H1 (cell line): ENCODE data around the gene TNS1. TPM values are rescaled to one million over a fixed set of nuclear protein-coding genes. Genes with fewer than 3 reads are reported as not detected.

Experiments
- CTCF ChIA-PET: fragments of 300-600 bp; sonication (Branson Sonifier 250); formaldehyde crosslinking; loops from one replicate; lab custom pipeline; 2021; ENCODE audit not compliant: partially characterized antibody; lab: Charles Lee
- POLR2A ChIA-PET: fragments of 300-600 bp; sonication (Branson Sonifier 250); formaldehyde crosslinking; loops from one replicate; lab custom pipeline; 2021; ENCODE audit warnings: inconsistent platforms; ENCODE audit not compliant: partially characterized antibody; lab: Charles Lee
- DNase-seq, 2 experiments: peaks; one replicate each; pipeline versions ENCODE4 v3.0.0 to v3.0.0-alpha.2; 2010 to 2022; ENCODE audit warnings: low spot score in 2 of 2, low read depth in 1 of 2, mixed read lengths in 1 of 2
- FAIRE-seq: peaks from 2 replicates; lab custom pipeline; 2011; peaks lifted over from hg19 to GRCh38; lab: Jason Lieb, UNC
- H2AFZ ChIP-seq: 2 replicates; pipeline ENCODE4 v1.8.1; 2012; ENCODE audit warnings: low read length, inconsistent platforms
- H2AK5ac ChIP-seq: 2 replicates; pipeline ENCODE4 v1.6.1; 2013; ENCODE audit warnings: low read depth, low read length
- H2BK120ac ChIP-seq: replicated peaks from 2 replicates; pipeline ENCODE3; 2013; ENCODE audit warnings: low read depth, low read length, inconsistent platforms
- H2BK12ac ChIP-seq: 2 replicates; pipeline ENCODE4 v1.6.1; 2013; ENCODE audit warnings: low read depth, low read length
- H2BK15ac ChIP-seq: 2 replicates; pipeline ENCODE4 v1.6.1; 2013; ENCODE audit warnings: low read length
- H2BK20ac ChIP-seq: 2 replicates; pipeline ENCODE4 v1.6.1; 2013; ENCODE audit warnings: low read length
- H2BK5ac ChIP-seq: 2 replicates; pipeline ENCODE4 v1.6.1; 2013; ENCODE audit warnings: low read depth, low read length
- H3K14ac ChIP-seq: 2 replicates; pipeline ENCODE4 v1.6.1; 2013; ENCODE audit warnings: inconsistent platforms; ENCODE audit not compliant: insufficient read length
- H3K18ac ChIP-seq: 2 replicates; pipeline ENCODE4 v1.6.1; 2013; ENCODE audit warnings: low read length; ENCODE audit errors: extremely low read depth
- H3K23ac ChIP-seq: 2 replicates; pipeline ENCODE4 v1.6.1; 2013; ENCODE audit warnings: inconsistent platforms; ENCODE audit not compliant: insufficient read length
- H3K23me2 ChIP-seq: 2 replicates; pipeline ENCODE4 v1.6.1; 2013; ENCODE audit warnings: low read depth, low read length
- H3K27ac ChIP-seq: 2 replicates; pipeline ENCODE4 v1.6.1; 2011; ENCODE audit warnings: low read depth, low read length, inconsistent platforms
- H3K27me3 ChIP-seq, 4 experiments: replicated peaks in 1 of 4; 1 replicate in 1 of 4; 2 replicates in 3 of 4; pipeline versions ENCODE4 v1.6.1 to v1.8.1; 2011 to 2013; ENCODE audit warnings: low read length in 3 of 4, mild to moderate bottlenecking in 3 of 4, inconsistent platforms in 2 of 4, mixed read lengths in 2 of 4, moderate library complexity in 1 of 4; ENCODE audit not compliant: control insufficient read depth in 3 of 4, insufficient read depth in 3 of 4; ENCODE audit errors: extremely low read depth in 1 of 4
- H3K36me3 ChIP-seq, 4 experiments: 2 replicates each; pipeline versions ENCODE4 v1.6.1 to v1.8.1; 2011 to 2013; ENCODE audit warnings: mild to moderate bottlenecking in 4 of 4, low read length in 3 of 4, moderate library complexity in 2 of 4, control low read depth in 1 of 4, inconsistent platforms in 1 of 4; ENCODE audit not compliant: insufficient read depth in 4 of 4, control insufficient read depth in 2 of 4
- H3K4ac ChIP-seq: replicated peaks from 2 replicates; pipeline ENCODE3; 2013; ENCODE audit warnings: low read length, low read depth, mixed read lengths, inconsistent platforms; ENCODE audit not compliant: insufficient read length
- H3K4me1 ChIP-seq, 4 experiments: replicated peaks in 1 of 4; 1 replicate in 1 of 4; 2 replicates in 3 of 4; pipeline versions ENCODE4 v1.6.1 to v1.8.1; 2011 to 2013; ENCODE audit warnings: low read length in 3 of 4, inconsistent platforms in 2 of 4, mixed read lengths in 1 of 4; ENCODE audit not compliant: insufficient read depth in 4 of 4, control insufficient read depth in 3 of 4
- H3K4me2 ChIP-seq, 2 experiments: 2 replicates each; pipeline versions ENCODE4 v1.6.1 to v1.8.1; 2011 to 2013; ENCODE audit warnings: low read depth in 2 of 2, low read length in 2 of 2, control low read depth in 1 of 2, inconsistent platforms in 1 of 2, mild to moderate bottlenecking in 1 of 2; ENCODE audit not compliant: insufficient read depth in 1 of 2
- H3K4me3 ChIP-seq, 4 experiments: fragments of 200-600, 300-600 bp in 1 of 4; sonication (generic), shearing (Covaris generic), sonication (Bioruptor Twin) in 1 of 4; 2 replicates each; pipeline versions ENCODE4 v1.5.1 to v1.8.1; 2011 to 2016; ENCODE audit warnings: low read length in 4 of 4, low read depth in 3 of 4, control low read depth in 2 of 4, inconsistent platforms in 2 of 4, mild to moderate bottlenecking in 2 of 4, mixed read lengths in 1 of 4, moderate library complexity in 1 of 4; ENCODE audit not compliant: insufficient read depth in 2 of 4; ENCODE audit errors: extremely low read depth in 1 of 4
- H3K56ac ChIP-seq: replicated peaks from 2 replicates; pipeline ENCODE3; 2013; ENCODE audit warnings: low read depth, mild to moderate bottlenecking, mixed read lengths, low read length, inconsistent platforms; ENCODE audit not compliant: insufficient read length
- H3K79me1 ChIP-seq: 2 replicates; pipeline ENCODE4 v1.6.1; 2013; ENCODE audit warnings: low read depth, low read length, control low read depth
- H3K79me2 ChIP-seq, 2 experiments: 2 replicates each; pipeline versions ENCODE4 v1.6.1 to v1.8.1; 2012 to 2013; ENCODE audit warnings: low read length in 2 of 2, mild to moderate bottlenecking in 2 of 2, inconsistent platforms in 1 of 2; ENCODE audit not compliant: insufficient read depth in 2 of 2, control insufficient read depth in 1 of 2
- H3K9ac ChIP-seq, 4 experiments: replicated peaks in 1 of 4; 1 replicate in 1 of 4; 2 replicates in 3 of 4; pipeline versions ENCODE4 v1.6.1 to v1.8.1; 2011 to 2013; ENCODE audit warnings: low read depth in 3 of 4, low read length in 3 of 4, control low read depth in 2 of 4, mild to moderate bottlenecking in 2 of 4, moderate library complexity in 2 of 4, inconsistent platforms in 1 of 4; ENCODE audit errors: extremely low read depth in 1 of 4
- H3K9me3 ChIP-seq, 2 experiments: 2 replicates each; pipeline versions ENCODE4 v1.6.1 to v1.8.1; 2012 to 2013; ENCODE audit warnings: mild to moderate bottlenecking in 2 of 2, moderate library complexity in 2 of 2, control low read depth in 1 of 2, inconsistent platforms in 1 of 2, low read depth in 1 of 2, low read length in 1 of 2, mixed read lengths in 1 of 2; ENCODE audit not compliant: insufficient read depth in 2 of 2
- H4K20me1 ChIP-seq, 2 experiments: replicated peaks in 1 of 2; 2 replicates each; pipeline versions ENCODE3 to v1.8.1; 2011 to 2013; ENCODE audit warnings: inconsistent platforms in 2 of 2, low read length in 2 of 2, mild to moderate bottlenecking in 1 of 2; ENCODE audit not compliant: insufficient read depth in 2 of 2, control insufficient read depth in 1 of 2
- H4K5ac ChIP-seq: 2 replicates; pipeline ENCODE4 v1.6.1; 2013; ENCODE audit warnings: low read length, low read depth, mixed read lengths, inconsistent platforms; ENCODE audit not compliant: insufficient read length
- H4K8ac ChIP-seq: 2 replicates; pipeline ENCODE4 v1.8.0; 2013; ENCODE audit warnings: mild to moderate bottlenecking, moderate library complexity, low read length, inconsistent platforms; ENCODE audit not compliant: insufficient read depth; ENCODE audit errors: extremely low read depth
- H4K91ac ChIP-seq: replicated peaks from 2 replicates; pipeline ENCODE3; 2013; ENCODE audit warnings: low read length, mixed read lengths, inconsistent platforms; ENCODE audit not compliant: insufficient read length
- CHD1 ChIP-seq: IDR thresholded peaks from 2 replicates; pipeline ENCODE4 v1.6.1; 2012; ENCODE audit warnings: low read depth, low read length, improper control_type of control experiment
- NRF1 ChIP-seq: IDR thresholded peaks from 2 replicates; pipeline ENCODE4 v1.6.1; 2011; ENCODE audit warnings: mild to moderate bottlenecking, low read depth, low read length, improper control_type of control experiment
- SIX5 ChIP-seq: IDR thresholded peaks from 2 replicates; pipeline ENCODE4 v1.6.1; 2011; ENCODE audit warnings: mild to moderate bottlenecking, low read depth, low read length
- SP1 ChIP-seq: IDR thresholded peaks from 2 replicates; pipeline ENCODE4 v1.6.1; 2011; ENCODE audit warnings: low read depth, low read length
- TAF7 ChIP-seq: optimal IDR thresholded peaks from 2 replicates; pipeline ENCODE3; 2011; ENCODE audit warnings: low read depth, mild to moderate bottlenecking, inconsistent platforms, low read length, moderate library complexity, borderline replicate concordance
- TCF12 ChIP-seq: IDR thresholded peaks from 2 replicates; pipeline ENCODE4 v1.6.1; 2011; ENCODE audit warnings: low read depth, mild to moderate bottlenecking, low read length
- WGBS, 2 experiments: shearing (Covaris generic) in 1 of 2; methylation state at CpG; one replicate each; pipeline versions ENCODE4 v1.1.6 to v1.1.7; 2013 to 2015; ENCODE audit warnings: low lambda C conversion rate in 2 of 2, mixed read lengths in 2 of 2, inconsistent platforms in 1 of 2, low coverage in 1 of 2, missing lambda C conversion rate in 1 of 2; ENCODE audit not compliant: insufficient replicate concordance in 2 of 2, insufficient coverage in 1 of 2, insufficient read length in 1 of 2; ENCODE audit errors: extremely low coverage in 1 of 2, missing lambda C conversion rate in 1 of 2; 5-methylcytosine and 5-hydroxymethylcytosine counted together
- polyA plus RNA-seq, 7 experiments: library from polyadenylated mRNA; depleted of rRNA in 3 of 7; stranded (reverse) in 5 of 7; unstranded in 2 of 7; fragments of >200 nt in 5 of 7; fragments of 200-250 nt in 2 of 7; gene quantifications; 1 replicate in 5 of 7; 2 replicates in 1 of 7; 4 replicates in 1 of 7; pipeline versions ENCODE4 v1.2.1 to v1.2.3, GENCODE V29; 2011 to 2013; ENCODE audit warnings: missing spikeins in 2 of 7, mixed read lengths in 2 of 7
- total RNA-seq: library from RNA; stranded (reverse); fragmentation: NEBNext Ultra II Directional; extraction: Animal tissue kit (Norgen Biotek cat#: 25700); gene quantifications from 2 replicates; pipeline ENCODE4 v1.2.1, GENCODE V29; 2021

TNS1 gene
- total and polyA plus RNA-seq, 2 of the 8 experiments (the other 6 are each of a cell fraction or from before 2014, with no cell fraction given), result 1.5 to 5.1 TPM

- Histone ChIP-seq H2BK120ac (no peak overlapping the region), H3K56ac (no peak overlapping the region), H2BK5ac (no peak overlapping the region), H3K79me2 (no peaks in the 10 kb centered on the region), H3K23ac (no peak overlapping the region), H3K4ac (no peak overlapping the region), H2BK20ac (no peak overlapping the region), H4K5ac (no peak overlapping the region), H3K36me3 (no peaks in the 10 kb centered on the region), H2BK15ac (no peak overlapping the region), H4K91ac (no peak overlapping the region), H2AK5ac (no peak overlapping the region), H3K9me3 (no peaks in the 10 kb centered on the region), H2AFZ (no peak overlapping the region), H4K8ac (no peak overlapping the region), H3K9ac (no peak overlapping the region), H3K14ac (no peak overlapping the region), H3K27ac (no peak overlapping the region), H3K18ac (no peak overlapping the region), H3K4me1 (peaks cover 2 to 16% (median 5%) of the 10 kb centered on the region in 4 experiments; a peak in 6 of 7 replicates)
- DNase-seq, result no peak
- CTCF ChIA-PET, result interaction anchor here (0.7 to 22.2 kb wide), 19 partner anchors 9 to 165 kb away, joined by 3 to 480 read pairs (median 5); no protein-coding TSS in a partner anchor
- 95% methylated on average over 4 of the region's 4 CpGs; no CpG with 5 or more reads in 1 of the 2 experiments for WGBS, 2 experiments
- TF ChIP-seq TAF7 (no peak), SIX5 (no peak), TCF12 (no peak), CHD1 (no peak), NRF1 (no peak), SP1 (no peak)
- TF ChIP-seq, all 59 proteins: peak for 0
- no peaks in the 10 kb centered on the region; the same call in 1 of the 2 replicates for H3K23me2 ChIP-seq
- H3K27me3 ChIP-seq, result peaks cover 0 to 3% (median 0%) of the 10 kb centered on the region in 4 experiments; a peak in 1 of 7 replicates
- FAIRE-seq, result no peak
- no peak overlapping the region for H3K4me2 ChIP-seq
- H3K79me1 ChIP-seq, result no peaks in the 10 kb centered on the region
- H2BK12ac ChIP-seq, result no peak overlapping the region
- no peak overlapping the region for H3K4me3 ChIP-seq
- POLR2A ChIA-PET, result interaction anchor here (1.1 to 3.3 kb wide), 3 partner anchors 9 to 14 kb away, joined by 4 to 9 read pairs (median 6); no protein-coding TSS in a partner anchor
- peaks cover 0 to 2% of the 10 kb centered on the region in 2 experiments for H4K20me1 ChIP-seq
Observed at GRCh38 chr2:217951091-217951490, 51.7 kb downstream of the TNS1 start.
